Type B pancreatic cell (in vitro differentiated cells): ENCODE data around the gene PXDC1. TPM values are rescaled to one million over a fixed set of nuclear protein-coding genes. Genes with fewer than 3 reads are reported as not detected.
A peak's percentile ranks its signal among the peaks of the same experiment; 100 is the strongest.
"Not testable (repeated sequence)": the region's sequence is repeated elsewhere in the genome, so short reads cannot be mapped to it uniquely, and the experiment has no call there.

ENCODE experiments used
- DNase-seq: peaks from one replicate; pipeline ENCODE4 v3.0.0; 2021; ENCODE audit warnings: mixed read lengths; ENCODE audit not compliant: unreplicated experiment; ENCODE audit errors: extremely low spot score
- H3K27ac Mint-ChIP-seq: 2 replicates; pipeline ENCODE4 v1.8.0; 2021; ENCODE audit warnings: mild to moderate bottlenecking, mixed read lengths
- H3K27me3 Mint-ChIP-seq: 2 replicates; pipeline ENCODE4 v1.8.0; 2021; ENCODE audit warnings: mixed read lengths
- H3K36me3 Mint-ChIP-seq: 2 replicates; pipeline ENCODE4 v1.8.0; 2021; ENCODE audit warnings: mixed read lengths
- H3K4me1 Mint-ChIP-seq: one replicate; pipeline ENCODE4 v1.8.0; 2021; ENCODE audit warnings: mixed read lengths; ENCODE audit not compliant: unreplicated experiment
- H3K4me3 Mint-ChIP-seq: 2 replicates; pipeline ENCODE4 v1.8.0; 2021; ENCODE audit warnings: mild to moderate bottlenecking, mixed read lengths
- H3K9me3 Mint-ChIP-seq: 2 replicates; pipeline ENCODE4 v1.8.0; 2021; ENCODE audit warnings: mixed read lengths
- CTCF ChIP-seq: fragments of 200-600 bp; sonication (generic); conservative IDR thresholded peaks from 2 replicates; pipeline ENCODE4 v1.5.0; 2021; ENCODE audit warnings: antibody characterized with exemption, mild to moderate bottlenecking
- total RNA-seq: library from RNA; stranded (reverse); gene quantifications from 2 replicates; pipeline ENCODE4 v1.2.1, GENCODE V29; 2021; ENCODE audit warnings: low replicate concordance

Gene PXDC1
- total RNA-seq, 1 donor from 2014 or later, result 23.6 TPM

- Mint-ChIP-seq H3K36me3 (no peaks in the 10 kb centered on the region), H3K4me3 (no peak overlapping the region), H3K27ac (no peak overlapping the region), H3K27me3 (no peaks in the 10 kb centered on the region), H3K4me1 (peaks cover 8% of the 10 kb centered on the region), H3K9me3 (no peaks in the 10 kb centered on the region)
- DNase-seq, result no peak
- no peak for TF ChIP-seq CTCF
Observed at GRCh38 chr6:3769610-3770009, 18.1 kb upstream of the PXDC1 start.

- Mint-ChIP-seq H3K4me1 (peaks cover 8% of the 10 kb centered on the region), H3K36me3 (no peaks in the 10 kb centered on the region), H3K27me3 (no peaks in the 10 kb centered on the region), H3K27ac (no peak overlapping the region), H3K9me3 (no peaks in the 10 kb centered on the region), H3K4me3 (no peak overlapping the region)
- no peak for TF ChIP-seq CTCF
- no peak for DNase-seq
Observed at GRCh38 chr6:3768502-3768901, 17.0 kb upstream of the PXDC1 start.

- not testable (repeated sequence) for H3K27ac Mint-ChIP-seq, H3K9me3 Mint-ChIP-seq, H3K4me3 Mint-ChIP-seq, H3K4me1 Mint-ChIP-seq, H3K27me3 Mint-ChIP-seq, H3K36me3 Mint-ChIP-seq, DNase-seq
Observed at GRCh38 chr6:3767483-3767882, 16.0 kb upstream of the PXDC1 start.

GRCh38 chr6:3766214-3766613, 14.7 kb upstream of the PXDC1 start:
- Mint-ChIP-seq H3K9me3 (no peaks in the 10 kb centered on the region), H3K4me3 (no peak overlapping the region), H3K4me1 (peaks cover 8% of the 10 kb centered on the region), H3K36me3 (no peaks in the 10 kb centered on the region), H3K27me3 (no peaks in the 10 kb centered on the region), H3K27ac (peak overlapping the region; percentile 65)
- no peak for TF ChIP-seq CTCF
- no peak for DNase-seq

- Mint-ChIP-seq H3K36me3 (no peaks in the 10 kb centered on the region), H3K4me1 (peaks cover 8% of the 10 kb centered on the region), H3K4me3 (no peak overlapping the region), H3K27ac (no peak overlapping the region), H3K9me3 (no peaks in the 10 kb centered on the region), H3K27me3 (no peaks in the 10 kb centered on the region)
- no peak for DNase-seq
- no peak for TF ChIP-seq CTCF
Observed at GRCh38 chr6:3765415-3765814, 13.9 kb upstream of the PXDC1 start.

- peaks cover 8% of the 10 kb centered on the region for H3K4me1 Mint-ChIP-seq
Observed at GRCh38 chr6:3764516-3765335, 13.2 kb upstream of the PXDC1 start.

More at GRCh38 chr6:3764516-3765335, 13.2 kb upstream of the PXDC1 start:
- no peaks in the 10 kb centered on the region for H3K9me3 Mint-ChIP-seq
- H3K27ac Mint-ChIP-seq, result no peak overlapping the region
- H3K36me3 Mint-ChIP-seq, result no peaks in the 10 kb centered on the region
- no peak for TF ChIP-seq CTCF
- no peaks in the 10 kb centered on the region for H3K27me3 Mint-ChIP-seq
- DNase-seq, result no peak
- H3K4me3 Mint-ChIP-seq, result no peak overlapping the region
